ENCODE data around the gene RPUSD1.

Gene RPUSD1

GRCh38 chr16:818592-818991 lies 30.4 kb upstream of the RPUSD1 start:
- no peak for DNase-seq

DNA sequence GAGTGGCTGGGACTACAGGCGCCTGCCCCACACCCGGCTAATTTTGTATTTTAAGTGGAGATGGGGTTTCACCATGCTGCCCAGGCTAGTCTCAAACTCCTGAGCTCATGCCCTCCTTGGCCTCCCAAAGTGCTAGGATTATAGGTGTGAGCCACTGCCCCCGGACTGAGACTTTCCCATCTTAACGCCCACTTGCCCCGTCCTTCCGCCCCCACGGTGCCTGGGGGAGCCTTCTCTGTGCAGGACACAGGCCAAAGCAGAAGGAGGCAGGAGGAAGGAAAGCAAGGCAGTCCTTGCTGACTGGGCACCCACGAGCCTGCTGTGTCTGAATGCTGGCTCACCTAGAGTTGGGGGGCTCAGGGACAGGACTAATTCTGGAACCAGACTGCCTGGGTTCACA lies 30.0 kb upstream of the RPUSD1 start:
- DNase-seq, result no peak

DNA sequence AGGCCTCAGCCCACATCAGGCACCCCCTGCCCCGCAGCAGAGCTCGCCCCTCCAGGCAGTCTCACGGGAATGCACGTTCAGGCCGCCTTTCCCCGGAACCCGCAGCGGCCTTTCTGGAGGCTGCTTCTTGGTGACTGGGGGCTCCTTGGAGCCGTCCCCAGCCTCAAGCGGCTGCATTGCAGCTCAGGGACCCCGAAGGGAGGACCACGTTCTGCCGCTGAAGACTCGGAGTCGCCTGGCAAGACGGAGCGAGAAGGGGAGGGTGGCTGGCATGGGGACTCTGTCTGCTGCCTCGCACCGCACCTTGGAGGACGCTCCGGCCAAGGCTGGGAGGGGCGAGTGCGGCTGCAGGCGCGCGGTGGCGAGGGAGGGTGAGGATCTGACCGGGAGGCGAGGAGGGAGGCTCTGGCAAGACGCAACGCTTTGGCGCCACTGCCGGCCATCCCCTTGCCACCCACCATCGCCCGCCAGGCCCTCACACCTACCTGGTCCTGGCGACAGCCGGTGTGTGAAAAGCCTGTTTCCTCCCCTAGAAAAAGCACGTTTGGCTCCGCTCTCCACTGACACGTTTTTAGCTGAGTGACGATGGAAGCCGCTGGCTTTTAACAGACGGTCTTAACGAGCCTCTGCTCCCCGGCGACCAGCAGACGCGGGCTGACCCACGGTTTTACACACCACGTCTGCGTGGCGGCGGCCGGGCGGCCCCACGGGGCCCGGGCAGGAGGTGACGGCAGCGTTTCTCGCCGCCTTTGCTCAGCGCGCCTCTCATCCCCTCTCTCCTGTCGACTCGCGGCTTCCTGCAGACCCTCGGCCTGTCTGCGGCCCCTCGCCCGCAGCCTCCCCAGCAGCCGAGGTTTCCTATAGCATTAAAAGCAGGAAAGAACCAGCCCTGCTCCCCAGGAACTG lies 29.1 kb upstream of the RPUSD1 start:
- DNase-seq, result no peak

GRCh38 chr16:815861-816260 lies 27.7 kb upstream of the RPUSD1 start:
- no peak for DNase-seq

- DNase-seq, result no peak
These were observed 26.8 kb upstream of the RPUSD1 start for GRCh38 chr16:814974-815373.

- DNase-seq, result no peak
These were observed 25.8 kb upstream of the RPUSD1 start for GRCh38 chr16:813916-814412.

- DNase-seq, result peak in 11 of 14 donors; percentile 18 to 70 (median 25)
These were observed 25.2 kb upstream of the RPUSD1 start for GRCh38 chr16:813204-813915.

DNA sequence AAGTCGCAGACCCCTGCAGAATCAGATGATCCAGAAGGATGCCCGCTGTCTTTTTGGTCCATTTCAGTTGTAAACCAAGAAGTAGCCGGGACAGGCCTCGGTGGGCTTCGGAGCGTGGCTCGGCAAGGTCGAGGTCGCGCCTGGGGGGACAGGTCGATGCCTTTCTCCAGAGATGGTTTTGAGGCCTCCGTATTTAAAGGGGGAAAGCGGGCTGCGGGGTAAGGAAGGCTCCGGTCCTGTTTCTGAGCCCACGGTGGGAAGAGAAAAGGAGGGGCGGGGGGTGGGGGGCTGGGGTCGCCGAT lies 19.9 kb upstream of the RPUSD1 start:
- no peak for DNase-seq

DNA sequence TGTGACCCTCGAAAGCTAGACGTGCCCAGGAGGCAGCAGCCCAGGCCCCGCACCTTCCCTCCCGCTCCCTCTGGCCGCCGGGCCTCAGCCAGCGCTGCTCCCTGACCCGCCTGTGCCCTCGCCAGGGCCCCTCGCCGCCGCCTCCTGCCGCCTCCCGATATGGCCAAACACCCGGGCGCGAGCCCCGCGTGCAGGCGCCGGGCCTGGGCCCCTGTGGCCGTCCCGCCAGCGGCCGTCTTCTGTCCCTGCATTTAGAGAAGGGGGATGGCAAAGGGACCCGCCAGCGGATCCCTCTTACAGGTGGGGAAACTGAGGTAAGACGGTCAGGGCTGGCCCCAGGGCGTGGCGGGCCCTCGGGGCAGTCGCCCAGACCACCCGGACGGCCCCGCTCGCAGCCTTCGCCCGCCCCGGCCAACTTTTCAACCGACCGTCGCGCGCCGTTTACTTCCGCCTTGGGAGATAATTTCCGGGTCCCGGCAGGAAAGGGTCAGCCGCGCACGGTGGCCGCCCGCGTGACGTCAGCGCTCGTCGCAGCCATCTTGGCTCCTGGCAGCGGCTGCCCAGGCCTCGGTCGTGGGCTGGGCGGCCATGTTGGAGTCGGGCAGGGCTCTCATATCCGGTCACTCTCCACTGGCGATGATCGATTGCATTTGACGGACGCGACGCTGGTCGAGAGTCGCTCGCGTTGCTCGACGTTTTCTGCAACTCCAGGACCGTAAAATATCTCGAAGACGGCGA lies 19.3 kb upstream of the RPUSD1 start:
- DNase-seq, result peak; percentile 24 to 90 (median 82)

DNA sequence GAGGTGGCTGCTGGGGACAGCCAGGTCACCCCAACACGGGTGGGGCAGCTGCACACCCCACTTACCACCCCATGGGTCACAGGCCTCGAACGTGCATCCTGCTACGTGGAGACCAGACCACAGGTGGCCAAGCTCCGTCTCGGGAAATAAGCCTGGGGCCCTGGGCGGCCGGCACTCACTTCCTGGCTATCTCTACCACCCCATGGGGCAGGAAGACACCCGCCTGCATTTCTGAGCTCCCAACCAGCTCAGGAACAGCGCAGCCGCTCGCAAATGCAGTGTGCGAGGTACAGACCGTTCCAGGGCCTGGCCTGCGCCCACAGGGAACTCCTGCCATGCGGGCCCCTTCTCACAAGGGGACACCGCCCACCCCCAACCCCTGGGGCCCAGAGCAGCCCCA lies 17.3 kb upstream of the RPUSD1 start:
- DNase-seq, result no peak

GRCh38 chr16:804193-805048 lies 16.2 kb upstream of the RPUSD1 start:
- no peak for DNase-seq

GRCh38 chr16:803754-804080 lies 15.5 kb upstream of the RPUSD1 start:
- DNase-seq, result no peak

GRCh38 chr16:802914-803753 lies 15.0 kb upstream of the RPUSD1 start:
- no peak for DNase-seq

GRCh38 chr16:802461-802860 lies 14.3 kb upstream of the RPUSD1 start:
- no peak for DNase-seq

DNA sequence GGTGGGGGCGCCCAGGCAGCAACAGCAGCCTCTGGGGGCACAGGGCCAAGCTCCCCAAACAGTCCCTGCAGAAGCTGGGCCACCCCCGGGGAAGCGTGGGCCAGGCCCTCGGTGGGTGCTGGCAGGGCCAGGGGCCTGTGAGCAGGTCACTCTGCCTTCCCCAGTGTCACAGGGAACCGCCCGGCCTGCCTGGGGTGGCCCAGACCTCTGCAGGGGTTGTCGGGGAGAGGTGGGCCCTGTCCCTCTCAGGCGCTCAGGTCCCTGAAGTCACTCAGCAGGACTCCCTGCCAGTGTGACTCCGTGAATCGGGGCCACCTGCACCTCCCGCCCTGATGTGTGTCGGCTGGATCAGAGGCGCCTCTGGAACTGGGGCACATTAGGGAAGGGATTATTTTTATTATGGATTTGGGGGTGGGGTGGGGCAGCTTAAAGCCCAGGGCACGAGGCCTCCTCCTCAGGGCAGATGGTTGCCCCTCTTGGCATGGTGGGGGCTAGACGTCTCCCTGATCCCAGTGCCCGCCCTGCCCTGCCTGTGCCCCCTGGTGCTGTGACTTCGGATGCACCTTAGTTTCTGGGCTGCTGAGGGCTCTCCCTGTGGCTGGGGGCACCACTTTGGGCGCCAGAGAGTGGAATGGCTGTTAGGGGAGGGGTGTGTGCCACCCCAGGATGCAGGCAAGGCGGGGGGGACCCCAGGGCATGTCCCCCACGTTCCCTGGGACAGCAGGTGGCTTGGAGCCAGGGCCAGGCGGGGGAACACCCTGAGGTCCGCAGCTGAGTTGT lies 13.6 kb upstream of the RPUSD1 start:
- DNase-seq, result no peak

DNA sequence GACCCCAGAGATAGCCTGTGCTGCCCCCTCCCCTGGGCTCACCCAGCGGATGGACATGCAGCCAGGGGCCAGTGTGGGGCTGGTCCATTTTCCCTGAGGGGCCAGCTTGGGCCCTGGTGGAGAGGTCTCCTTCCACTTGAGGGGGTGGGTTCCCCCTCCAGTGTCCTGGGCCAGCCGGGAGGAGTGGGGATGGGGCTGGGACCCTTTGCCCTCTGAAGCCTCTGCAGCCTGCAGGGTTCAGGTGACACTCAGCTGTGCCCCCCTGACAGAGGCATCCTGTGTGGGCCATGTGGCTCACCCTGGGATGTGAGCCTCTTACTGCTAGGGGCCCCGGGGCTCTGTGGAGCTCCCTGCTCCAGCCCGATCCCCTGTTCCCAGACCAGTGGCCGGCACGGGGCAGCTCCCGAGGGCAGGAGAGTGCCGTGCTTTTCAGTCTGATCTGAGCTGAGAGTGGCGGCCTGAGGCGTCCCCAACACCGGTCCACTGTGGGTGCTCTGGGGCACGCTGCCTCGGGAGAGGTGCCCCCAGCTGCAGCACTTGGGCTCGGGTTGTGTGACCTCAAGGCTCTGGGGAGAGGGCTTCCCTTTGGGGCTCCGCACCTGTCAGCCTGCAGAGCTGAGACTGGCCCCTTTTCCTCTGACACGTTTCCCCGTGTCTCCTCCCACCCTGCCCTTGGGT lies 12.8 kb upstream of the RPUSD1 start:
- no peak for DNase-seq

GRCh38 chr16:799948-800833 lies 12.0 kb upstream of the RPUSD1 start, which contains the start of gene GNG13:
TSS of gene GNG13 (minus strand) at chr16:800734. CDS start at chr16:799077, 1,657 bp downstream.
- no peak for DNase-seq

- DNase-seq, result no peak
These were observed 11.1 kb upstream of the RPUSD1 start for GRCh38 chr16:799111-799947.
